GM23338 (cell line): ENCODE measurements around the gene TMEM174. TPM values are rescaled to one million over a fixed set of nuclear protein-coding genes. Genes with fewer than 3 reads are reported as not detected.

ENCODE experiments used
- ATAC-seq: fragments of 200-7000 bp; cut with Tn5 transposase; 3 replicates; pipeline ENCODE4 v1.9.1; 2020
- DNase-seq: peaks from one replicate; pipeline ENCODE4 v3.0.0-alpha.2; 2015; ENCODE audit warnings: low spot score
- H2AFZ ChIP-seq: fragments of 200-600 bp; sonication (generic); 2 replicates; pipeline ENCODE4 v1.8.0; 2016; ENCODE audit warnings: antibody characterized with exemption, mild to moderate bottlenecking, moderate library complexity
- H3F3A ChIP-seq: fragments of 200-600 bp; sonication (generic); replicated peaks from 2 replicates; pipeline ENCODE4 v1.8.0; 2017; ENCODE audit warnings: antibody characterized with exemption, mixed run types, low read depth
- H3K27ac ChIP-seq: fragments of 200-600 bp; sonication (generic); 2 replicates; pipeline ENCODE4 v1.6.1; 2016; ENCODE audit warnings: low read depth
- H3K27me3 ChIP-seq: fragments of 200-600 bp; sonication (generic); 2 replicates; pipeline ENCODE4 v1.8.0; 2016; ENCODE audit warnings: mild to moderate bottlenecking, mixed run types, moderate library complexity; ENCODE audit not compliant: insufficient read depth
- H3K36me3 ChIP-seq: fragments of 200-600 bp; sonication (generic); 2 replicates; pipeline ENCODE4 v1.8.0; 2016; ENCODE audit warnings: mild to moderate bottlenecking; ENCODE audit not compliant: insufficient read depth
- H3K4me1 ChIP-seq: fragments of 200-600 bp; sonication (generic); 2 replicates; pipeline ENCODE4 v1.8.0; 2016; ENCODE audit warnings: mild to moderate bottlenecking, moderate library complexity; ENCODE audit not compliant: insufficient read depth
- H3K4me2 ChIP-seq: fragments of 200-600 bp; sonication (generic); 2 replicates; pipeline ENCODE4 v1.7.1; 2017; ENCODE audit warnings: mixed run types
- H3K4me3 ChIP-seq: fragments of 200-600 bp; sonication (generic); 2 replicates; pipeline ENCODE4 v1.6.1; 2016; ENCODE audit warnings: mixed run types
- H3K79me2 ChIP-seq: fragments of 200-600 bp; sonication (generic); replicated peaks from 2 replicates; pipeline ENCODE4 v1.8.0; 2017; ENCODE audit warnings: mild to moderate bottlenecking; ENCODE audit not compliant: insufficient read depth
- H3K9me2 ChIP-seq: fragments of 200-600 bp; sonication (generic); 2 replicates; pipeline ENCODE4 v1.8.0; 2017; ENCODE audit not compliant: insufficient read depth
- H4K20me1 ChIP-seq: fragments of 200-600 bp; sonication (generic); replicated peaks from 2 replicates; pipeline ENCODE4 v1.8.0; 2017; ENCODE audit warnings: mild to moderate bottlenecking; ENCODE audit not compliant: insufficient read depth
- H3K27ac Mint-ChIP-seq: 2 replicates; pipeline ENCODE4 v1.8.0; 2020; ENCODE audit warnings: inconsistent platforms, mild to moderate bottlenecking, moderate library complexity, mixed read lengths
- H3K27me3 Mint-ChIP-seq: 3 replicates; pipeline ENCODE4 v1.8.0; 2022; ENCODE audit warnings: low read depth, mild to moderate bottlenecking, moderate library complexity, mixed read lengths, inconsistent platforms; ENCODE audit not compliant: insufficient read depth, poor library complexity
- H3K36me3 Mint-ChIP-seq: 3 replicates; pipeline ENCODE4 v1.8.0; 2021; ENCODE audit warnings: low read depth, mild to moderate bottlenecking, inconsistent platforms, moderate library complexity, mixed read lengths
- H3K4me1 Mint-ChIP-seq: 3 replicates; pipeline ENCODE4 v1.8.0; 2020; ENCODE audit warnings: mild to moderate bottlenecking, inconsistent platforms, mixed read lengths
- H3K4me3 Mint-ChIP-seq: 3 replicates; pipeline ENCODE4 v1.8.0; 2021; ENCODE audit warnings: moderate library complexity, mild to moderate bottlenecking, inconsistent platforms, mixed read lengths
- H3K9me3 Mint-ChIP-seq: 3 replicates; pipeline ENCODE4 v1.8.0; 2020; ENCODE audit warnings: moderate library complexity, mild to moderate bottlenecking, inconsistent platforms, mixed read lengths
- CREB1 ChIP-seq: fragments of 250-450 bp; sonication (Bioruptor Pico); IDR thresholded peaks from 2 replicates; pipeline ENCODE4 v1.5.0; 2020; ENCODE audit warnings: low read depth, mild to moderate bottlenecking, moderate library complexity
- ETS1 ChIP-seq: IDR thresholded peaks from 2 replicates; pipeline ENCODE4 v1.6.1; 2016; ENCODE audit warnings: antibody characterized with exemption
- EZH2 ChIP-seq: fragments of 200-600 bp; sonication (generic); IDR thresholded peaks from one replicate; pipeline ENCODE4 v1.8.0; 2017; ENCODE audit warnings: antibody characterized with exemption, mild to moderate bottlenecking, low read depth; ENCODE audit not compliant: unreplicated experiment
- JUNB ChIP-seq: IDR thresholded peaks from one replicate; pipeline ENCODE4 v1.6.1; 2016; ENCODE audit warnings: antibody characterized with exemption; ENCODE audit not compliant: unreplicated experiment
- NANOG ChIP-seq: IDR thresholded peaks from 2 replicates; pipeline ENCODE4 v1.6.1; 2016; ENCODE audit warnings: antibody characterized with exemption, borderline replicate concordance
- STAT1 ChIP-seq: IDR thresholded peaks from one replicate; pipeline ENCODE4 v1.6.1; 2016; ENCODE audit warnings: antibody characterized with exemption; ENCODE audit not compliant: unreplicated experiment
- ZNF114 ChIP-seq: fragments of 250-450 bp; sonication (Bioruptor Pico); IDR thresholded peaks from 2 replicates; pipeline ENCODE4 v1.5.0; 2020; ENCODE audit warnings: mild to moderate bottlenecking, moderate library complexity
- polyA plus RNA-seq: library from polyadenylated mRNA; unstranded; fragments of >200 nt; fragmentation: Nextera tagmentation; extraction: Ambion mirVana; gene quantifications from 2 replicates; pipeline ENCODE4 v1.2.1, GENCODE V29; 2016
- total RNA-seq: library from RNA; depleted of rRNA; stranded (reverse); fragments of >200 nt; shearing (Covaris generic); gene quantifications from 2 replicates; pipeline ENCODE4 v1.2.3, GENCODE V29; 2014

Gene TMEM174
- total and polyA plus RNA-seq, 2 experiments from 2014 or later: not detected

GRCh38 chr5:73198833-73199592 lies 26.0 kb downstream of the TMEM174 start:
- H3K27me3 Mint-ChIP-seq: peaks cover 16% of the 10 kb centered on the region
- H3K79me2 ChIP-seq: no peaks in the 10 kb centered on the region

GRCh38 chr5:73199671-73200070 lies 26.7 kb downstream of the TMEM174 start:
- no peak for ATAC-seq
- Mint-ChIP-seq H3K27me3 (peaks cover 16% of the 10 kb centered on the region), H3K4me3 (no peak overlapping the region)

More at GRCh38 chr5:73198833-73199592, 26.0 kb downstream of the TMEM174 start:
- Histone ChIP-seq H3K4me3 (no peak overlapping the region), H3F3A (no peaks in the 10 kb centered on the region), H3K27ac (no peak overlapping the region), H3K4me2 (no peak overlapping the region), H3K9me2 (no peaks in the 10 kb centered on the region), H3K27me3 (peaks cover 15% of the 10 kb centered on the region), H2AFZ (no peak overlapping the region), H3K4me1 (peaks cover 13% of the 10 kb centered on the region), H3K36me3 (no peaks in the 10 kb centered on the region), H4K20me1 (no peaks in the 10 kb centered on the region)
- DNase-seq (no peak), ATAC-seq (no peak)
- no peak overlapping the region for H3K27ac Mint-ChIP-seq
- no peaks in the 10 kb centered on the region for H3K9me3 Mint-ChIP-seq
- no peaks in the 10 kb centered on the region; the same call in 2 of the 3 replicates for H3K36me3 Mint-ChIP-seq
- H3K4me3 Mint-ChIP-seq: no peak overlapping the region
- TF ChIP-seq ZNF114 (CRISPR knock-in tag) (no peak), JUNB (no peak), EZH2 (no peak), STAT1 (no peak), NANOG (no peak)
- peaks cover 3% of the 10 kb centered on the region; the same call in 2 of the 3 replicates for H3K4me1 Mint-ChIP-seq

More at GRCh38 chr5:73199671-73200070, 26.7 kb downstream of the TMEM174 start:
- no peaks in the 10 kb centered on the region for H3K9me2 ChIP-seq
- Mint-ChIP-seq H3K36me3 (no peaks in the 10 kb centered on the region; the same call in 2 of the 3 replicates), H3K9me3 (no peaks in the 10 kb centered on the region), H3K27ac (no peak overlapping the region), H3K4me1 (peaks cover 3% of the 10 kb centered on the region; the same call in 2 of the 3 replicates)
- H2AFZ ChIP-seq: no peak overlapping the region
- no peaks in the 10 kb centered on the region for H3F3A ChIP-seq
- no peak for DNase-seq
- TF ChIP-seq ZNF114 (CRISPR knock-in tag) (no peak), EZH2 (no peak), CREB1 (CRISPR knock-in tag) (no peak), ETS1 (no peak)
- H3K4me1 ChIP-seq: peaks cover 13% of the 10 kb centered on the region
- peaks cover 15% of the 10 kb centered on the region for H3K27me3 ChIP-seq
- no peaks in the 10 kb centered on the region for H3K36me3 ChIP-seq
- no peak overlapping the region for H3K27ac ChIP-seq
- H3K4me3 ChIP-seq: no peak overlapping the region
- H4K20me1 ChIP-seq: no peaks in the 10 kb centered on the region
- H3K79me2 ChIP-seq: no peaks in the 10 kb centered on the region
- H3K4me2 ChIP-seq: no peak overlapping the region
